HG02798 (cell line): ENCODE data around the gene SHC2.

Source experiments
- ATAC-seq: cut with Tn5 transposase; IDR thresholded peaks from one replicate; pipeline ENCODE4 v1.9.1; 2021; ENCODE audit warnings: mild to moderate bottlenecking; ENCODE audit not compliant: unreplicated experiment, poor library complexity

SHC2 gene

GRCh38 chr19:472005-472858 is 11.4 kb upstream of the SHC2 start:
- ATAC-seq = no peak

- no peak for ATAC-seq
Observed at GRCh38 chr19:470701-471100, 9.9 kb upstream of the SHC2 start.

- ATAC-seq = no peak
Observed at GRCh38 chr19:469833-470232, 9.0 kb upstream of the SHC2 start.

GRCh38 chr19:468587-469256 is 7.9 kb upstream of the SHC2 start:
- no peak for ATAC-seq

GRCh38 chr19:467554-467953 is 6.7 kb upstream of the SHC2 start:
- ATAC-seq = no peak

- ATAC-seq = no peak
Observed at GRCh38 chr19:465056-465816, 4.4 kb upstream of the SHC2 start.

- no peak for ATAC-seq
Observed at GRCh38 chr19:464208-464545, 3.3 kb upstream of the SHC2 start.

GRCh38 chr19:463483-464207 is 2.8 kb upstream of the SHC2 start:
- ATAC-seq = no peak

- no peak for ATAC-seq
Observed at GRCh38 chr19:461721-462551, 1.1 kb upstream of the SHC2 start.

- ATAC-seq = no peak
Observed at GRCh38 chr19:459724-460511, 915 bp downstream of the SHC2 start.

- ATAC-seq = no peak
Observed at GRCh38 chr19:458091-459042, 2.5 kb downstream of the SHC2 start.

- no peak for ATAC-seq
Observed at GRCh38 chr19:457636-458035, 3.2 kb downstream of the SHC2 start.

GRCh38 chr19:456547-457110 is 4.2 kb downstream of the SHC2 start:
- ATAC-seq = no peak

GRCh38 chr19:455851-456546 is 4.8 kb downstream of the SHC2 start:
- ATAC-seq = no peak

GRCh38 chr19:455031-455705 is 5.7 kb downstream of the SHC2 start:
- ATAC-seq = no peak

GRCh38 chr19:453606-454005 is 7.2 kb downstream of the SHC2 start:
- no peak for ATAC-seq
